Tibial nerve (tissue), 4 donors: ENCODE measurements around the gene SFN. TPM values are rescaled to one million over a fixed set of nuclear protein-coding genes. Genes with fewer than 3 reads are reported as not detected.
A peak's percentile ranks its signal among the peaks of the same experiment; 100 is the strongest.
"Not testable (repeated sequence)": the region's sequence is repeated elsewhere in the genome, so short reads cannot be mapped to it uniquely, and the experiment has no call there.

Experiments used
- DNase-seq, 2 donors: peaks; one replicate each; pipeline ENCODE4 v3.0.0-alpha.2; 2019; ENCODE audit warnings: low spot score in 2 of 2
- H3K27ac ChIP-seq, 4 donors: fragments of 200-600 bp; sonication (generic) in 3 of 4; one replicate each; pipeline ENCODE4 v1.5.1; 2017 to 2019; ENCODE audit warnings: mild to moderate bottlenecking in 1 of 4
- H3K27me3 ChIP-seq, 2 donors: fragments of 200-600 bp; sonication (generic) in 1 of 2; one replicate each; pipeline versions ENCODE4 v1.5.1 to v1.6.0; 2017 to 2019
- H3K36me3 ChIP-seq, 3 donors: fragments of 200-600 bp; sonication (generic); one replicate each; pipeline ENCODE4 v1.5.1; 2018 to 2019
- H3K4me1 ChIP-seq, 4 donors: fragments of 200-600 bp; sonication (generic) in 3 of 4; one replicate each; pipeline ENCODE4 v1.5.1; 2017 to 2019
- H3K4me3 ChIP-seq, 4 donors: fragments of 200-600 bp; sonication (generic) in 3 of 4; one replicate each; pipeline ENCODE4 v1.5.1; 2017 to 2019; ENCODE audit warnings: mild to moderate bottlenecking in 1 of 4, moderate library complexity in 1 of 4
- H3K9me3 ChIP-seq, 4 donors: fragments of 200-600 bp; sonication (generic) in 3 of 4; one replicate each; pipeline ENCODE4 v1.5.1; 2017 to 2019
- EP300 ChIP-seq, 2 donors: sonication (generic); formaldehyde crosslinking; IDR thresholded peaks; one replicate each; pipeline ENCODE4 v1.6.1; 2017; ENCODE audit warnings: antibody characterized with exemption in 2 of 2, mild to moderate bottlenecking in 1 of 2
- POLR2A ChIP-seq, 2 donors: fragments of 450-650 bp; IDR thresholded peaks; one replicate each; pipeline ENCODE4 v1.6.1; 2017; ENCODE audit warnings: antibody characterized with exemption in 2 of 2, mild to moderate bottlenecking in 2 of 2, moderate library complexity in 2 of 2
- WGBS, 2 donors: methylation state at CpG; one replicate each; pipeline ENCODE4 v1.1.5; 2018; 5-methylcytosine and 5-hydroxymethylcytosine counted together
- total RNA-seq, 4 donors: library from RNA; depleted of rRNA; stranded (reverse); fragments of >200 nt; gene quantifications; one replicate each; pipeline ENCODE4 v1.1.0, GENCODE V29; 2016
- TF ChIP-seq, protein P1 (sequence below), 5 experiments: fragments of 200-600 bp in 3 of 5; fragments of 450-650 bp in 2 of 5; sonication (generic) in 3 of 5; IDR thresholded peaks; one replicate each; pipeline ENCODE4 v1.5.1; 2016 to 2019; ENCODE audit warnings: antibody characterized with exemption in 5 of 5, mild to moderate bottlenecking in 3 of 5, moderate library complexity in 2 of 5

SFN gene
- total RNA-seq, 4 donors from 2014 or later = not detected

DNA sequence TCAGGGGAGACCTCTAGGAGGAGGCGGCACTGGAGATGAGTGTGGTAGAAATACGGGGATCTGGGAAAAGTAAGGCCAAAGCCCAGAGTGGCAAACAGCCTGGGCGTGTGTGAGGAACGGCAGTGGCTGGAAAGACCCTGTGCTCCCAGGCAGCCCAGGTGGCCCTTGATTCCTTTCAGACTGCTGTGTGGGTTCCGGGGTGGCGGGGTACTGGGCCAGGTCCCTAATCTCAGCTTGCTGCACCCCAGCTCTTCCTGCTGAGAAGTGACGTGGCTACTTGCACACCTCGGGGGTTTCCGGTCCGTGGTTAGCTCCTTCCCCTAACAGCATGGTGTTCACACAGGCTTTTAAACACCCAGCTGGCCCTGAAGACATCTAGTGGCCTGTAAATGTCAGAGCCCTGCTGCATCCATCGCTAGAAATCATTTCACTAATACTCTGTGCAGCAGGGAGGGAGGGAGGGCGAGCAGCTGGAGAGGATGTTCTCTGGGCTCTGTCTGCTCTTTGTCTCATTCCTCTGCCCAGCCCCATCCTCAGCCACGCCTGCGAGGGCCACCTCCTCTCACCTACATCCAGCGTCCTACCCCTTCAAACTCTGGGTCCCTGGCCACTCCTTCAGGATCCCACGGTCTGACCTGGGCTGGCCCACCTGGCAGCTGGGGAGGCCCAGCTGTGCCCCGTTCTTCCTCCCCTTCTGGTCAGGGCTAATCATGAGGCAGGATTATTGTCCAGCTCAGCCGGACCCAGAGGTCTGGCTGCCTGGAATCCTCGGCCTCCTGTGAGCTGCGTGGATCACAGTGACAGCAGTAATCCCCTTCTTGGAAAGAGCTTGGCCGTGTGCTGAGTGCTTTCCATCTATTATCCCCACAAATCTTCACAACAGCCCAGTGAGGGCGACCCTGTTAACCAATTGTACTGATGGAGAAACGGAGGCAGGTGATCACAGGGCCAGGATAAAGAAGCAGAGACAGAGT is 29.2 kb upstream of the SFN start:
- WGBS, 2 donors = 78 to 80% methylated on average over 23 of the region's 23 CpGs
- Histone ChIP-seq H3K27me3 (no peaks in the 10 kb centered on the region), H3K36me3 (peaks cover 0 to 86% (median 16%) of the 10 kb centered on the region in 3 donors), H3K9me3 (no peaks in the 10 kb centered on the region), H3K27ac (peak overlapping the region in 1 of 4 donors; percentile 70), H3K4me3 (no peak overlapping the region), H3K4me1 (peaks cover 0 to 18% (median 9%) of the 10 kb centered on the region in 4 donors)
- no peak for DNase-seq
- TF ChIP-seq POLR2A (IDR thresholded peaks at IDR 0.05) (no peak), EP300 (IDR thresholded peaks at IDR 0.05) (no peak)
- TF ChIP-seq, protein P1, sequence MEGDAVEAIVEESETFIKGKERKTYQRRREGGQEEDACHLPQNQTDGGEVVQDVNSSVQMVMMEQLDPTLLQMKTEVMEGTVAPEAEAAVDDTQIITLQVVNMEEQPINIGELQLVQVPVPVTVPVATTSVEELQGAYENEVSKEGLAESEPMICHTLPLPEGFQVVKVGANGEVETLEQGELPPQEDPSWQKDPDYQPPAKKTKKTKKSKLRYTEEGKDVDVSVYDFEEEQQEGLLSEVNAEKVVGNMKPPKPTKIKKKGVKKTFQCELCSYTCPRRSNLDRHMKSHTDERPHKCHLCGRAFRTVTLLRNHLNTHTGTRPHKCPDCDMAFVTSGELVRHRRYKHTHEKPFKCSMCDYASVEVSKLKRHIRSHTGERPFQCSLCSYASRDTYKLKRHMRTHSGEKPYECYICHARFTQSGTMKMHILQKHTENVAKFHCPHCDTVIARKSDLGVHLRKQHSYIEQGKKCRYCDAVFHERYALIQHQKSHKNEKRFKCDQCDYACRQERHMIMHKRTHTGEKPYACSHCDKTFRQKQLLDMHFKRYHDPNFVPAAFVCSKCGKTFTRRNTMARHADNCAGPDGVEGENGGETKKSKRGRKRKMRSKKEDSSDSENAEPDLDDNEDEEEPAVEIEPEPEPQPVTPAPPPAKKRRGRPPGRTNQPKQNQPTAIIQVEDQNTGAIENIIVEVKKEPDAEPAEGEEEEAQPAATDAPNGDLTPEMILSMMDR (IDR thresholded peaks at IDR 0.05) = no peak

DNA sequence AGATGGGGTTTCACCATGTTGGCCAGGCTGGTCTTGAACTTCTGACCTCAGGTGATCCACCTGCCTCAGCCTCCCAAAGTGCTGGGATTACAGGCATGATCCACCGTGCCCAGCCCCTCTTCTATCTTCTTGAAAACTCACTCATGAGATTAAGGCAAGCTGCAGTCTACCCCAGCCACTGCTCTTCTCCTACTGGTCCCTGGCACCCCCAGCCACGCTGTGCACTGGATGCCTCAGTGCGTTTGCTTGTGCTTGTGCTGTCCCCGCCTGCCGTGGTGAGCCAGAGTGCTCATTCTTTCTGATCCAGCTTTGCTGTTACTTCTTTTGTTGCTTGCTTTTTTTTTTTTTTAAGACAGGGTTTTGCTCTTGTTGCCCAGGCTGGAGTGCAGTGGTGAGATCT is 25.3 kb upstream of the SFN start:
- WGBS, 2 donors = 85 to 94% methylated on average over 5 of the region's 5 CpGs
- DNase-seq, H3K4me3 ChIP-seq, H3K27ac ChIP-seq, H3K27me3 ChIP-seq, H3K9me3 ChIP-seq: not testable (repeated sequence)
- Histone ChIP-seq H3K36me3 (peaks cover 0 to 96% (median 19%) of the 10 kb centered on the region in 3 donors), H3K4me1 (peaks cover 0 to 11% (median 0%) of the 10 kb centered on the region in 4 donors)

DNA sequence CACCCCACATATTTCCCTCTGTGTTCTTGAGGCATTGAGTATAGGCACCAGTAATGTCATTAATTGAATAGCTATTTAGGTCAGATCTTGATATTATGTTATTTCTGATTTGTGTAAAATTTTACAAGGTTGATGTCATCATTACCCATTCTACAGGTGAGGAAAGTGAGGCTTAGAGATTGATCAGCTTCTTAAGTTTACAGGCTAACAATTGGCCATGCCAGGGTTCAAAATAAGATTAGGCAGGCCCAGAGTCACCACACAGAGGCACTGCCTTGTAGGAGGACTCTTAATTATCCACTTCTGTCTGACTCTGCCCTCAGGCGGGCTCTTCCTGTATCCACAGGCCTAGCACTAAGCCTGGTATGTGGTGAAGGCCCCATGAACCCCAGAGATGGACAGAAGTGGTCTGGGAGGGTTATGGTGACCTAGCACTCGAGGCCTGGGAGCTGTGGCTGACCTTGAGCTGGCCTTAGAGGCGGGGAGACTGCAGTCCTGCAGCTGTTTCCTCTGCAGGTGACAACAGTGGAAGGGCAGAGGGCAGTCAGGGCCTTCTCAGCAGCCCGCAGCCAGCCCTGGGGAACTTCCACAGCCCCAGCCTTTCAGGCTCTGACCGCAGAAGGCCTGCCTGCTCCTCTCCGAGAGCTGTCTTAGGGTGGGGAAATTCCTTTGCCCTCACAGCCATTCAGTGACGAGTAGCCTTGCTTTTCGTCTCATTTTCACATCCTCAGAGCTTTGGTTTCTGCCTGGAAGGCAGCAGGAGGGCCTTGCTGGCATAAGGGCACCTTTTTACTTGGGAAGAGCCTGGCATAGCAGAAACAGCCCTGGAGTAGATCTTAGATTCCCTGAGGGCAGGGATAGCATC is 24.2 kb upstream of the SFN start:
- H3K27ac ChIP-seq = peak overlapping the region in 3 of 4 donors; percentile 18 to 53 (median 47)
- 54 to 60% methylated on average over 7 to 8 of the region's 8 CpGs for WGBS, 2 donors
- H3K4me3 ChIP-seq = no peak overlapping the region
- peaks cover 0 to 96% (median 18%) of the 10 kb centered on the region in 3 donors for H3K36me3 ChIP-seq
- H3K4me1 ChIP-seq = peaks cover 0 to 11% (median 0%) of the 10 kb centered on the region in 4 donors
- no peak for DNase-seq
- no peaks in the 10 kb centered on the region for H3K9me3 ChIP-seq
- no peaks in the 10 kb centered on the region for H3K27me3 ChIP-seq
- TF ChIP-seq, protein P1 (IDR thresholded peaks at IDR 0.05) = no peak
- TF ChIP-seq POLR2A (IDR thresholded peaks at IDR 0.05) (no peak), EP300 (IDR thresholded peaks at IDR 0.05) (no peak)

DNA sequence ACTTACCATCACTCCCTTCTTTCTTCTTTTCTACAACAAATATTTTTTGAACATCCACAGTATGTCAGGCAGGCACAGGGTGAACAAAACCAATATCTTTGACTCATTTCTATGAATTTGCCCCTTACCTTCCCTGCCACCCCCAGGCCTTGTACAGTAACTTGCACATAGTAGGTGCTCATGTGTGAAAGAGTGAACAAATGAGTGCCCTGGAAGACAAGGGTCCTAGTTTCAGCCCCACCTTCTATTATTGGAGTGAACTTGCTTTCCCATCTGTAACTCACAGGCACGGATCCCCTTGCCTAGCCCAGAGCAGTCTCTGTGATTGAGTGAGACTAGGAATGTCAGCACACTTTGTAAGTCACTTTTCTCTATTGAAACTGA is 23.6 kb upstream of the SFN start:
- 90 to 96% methylated on average over 1 of the region's 1 CpG for WGBS, 2 donors
- peaks cover 0 to 96% (median 13%) of the 10 kb centered on the region in 3 donors for H3K36me3 ChIP-seq
- no peak overlapping the region for H3K4me3 ChIP-seq
- TF ChIP-seq EP300 (IDR thresholded peaks at IDR 0.05) (no peak), POLR2A (IDR thresholded peaks at IDR 0.05) (no peak)
- TF ChIP-seq, protein P1 (IDR thresholded peaks at IDR 0.05) = no peak
- H3K4me1 ChIP-seq = peaks cover 0 to 8% (median 0%) of the 10 kb centered on the region in 4 donors
- H3K27ac ChIP-seq = peak overlapping the region in 2 of 4 donors; percentile 47 to 53
- H3K27me3 ChIP-seq = no peaks in the 10 kb centered on the region
- H3K9me3 ChIP-seq = no peaks in the 10 kb centered on the region
- DNase-seq = no peak

DNA sequence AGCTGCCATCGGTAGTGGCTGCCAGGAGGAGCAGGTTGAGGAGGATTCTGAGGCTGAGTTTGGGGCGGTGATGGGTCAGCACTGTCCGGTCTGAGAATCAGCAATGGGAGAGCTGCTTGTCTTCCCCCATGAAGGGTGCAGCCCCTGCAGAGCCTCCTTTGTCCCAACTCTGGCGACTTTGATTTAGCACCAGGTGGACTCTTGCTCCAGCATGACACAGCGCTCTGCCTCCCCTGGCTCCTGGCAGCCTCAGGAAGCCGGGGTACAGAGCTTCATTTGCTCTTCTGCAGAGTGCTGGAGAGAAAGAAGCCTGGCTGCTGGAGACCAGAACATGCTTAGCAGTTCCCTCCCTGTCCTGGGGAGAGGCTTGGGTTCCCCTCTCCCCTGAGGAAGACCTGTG is 23.2 kb upstream of the SFN start:
- WGBS, 2 donors = 89 to 100% methylated on average over 5 to 6 of the region's 6 CpGs
- DNase-seq = no peak

More for the DNA sequence above, 23.2 kb upstream of the SFN start:
- Histone ChIP-seq H3K27me3 (no peaks in the 10 kb centered on the region), H3K4me3 (no peak overlapping the region), H3K27ac (no peak overlapping the region), H3K36me3 (peaks cover 0 to 92% (median 8%) of the 10 kb centered on the region in 3 donors), H3K9me3 (no peaks in the 10 kb centered on the region), H3K4me1 (peaks cover 0 to 8% (median 0%) of the 10 kb centered on the region in 4 donors)
- TF ChIP-seq, protein P1 (IDR thresholded peaks at IDR 0.05) = no peak
